ENCODE data around the gene STRAP. TPM values are rescaled to one million over a fixed set of nuclear protein-coding genes. Genes with fewer than 3 reads are reported as not detected.

The STRAP gene
- total and polyA plus RNA-seq, 2 of the 8 experiments (the other 6 are each of a cell fraction or from before 2014, with no cell fraction given), result 107 to 251 TPM

GRCh38 chr12:15887043-15887817, 5.0 kb downstream of the STRAP start:
- H4K8ac ChIP-seq (ENCODE audit: extremely low read depth, insufficient read depth, low read length), result no peak overlapping the region
- H3K27ac ChIP-seq (ENCODE audit: low read depth, low read length), result no peak overlapping the region
- H2BK12ac ChIP-seq (ENCODE audit: low read depth, low read length), result no peak overlapping the region
- H2AK5ac ChIP-seq (ENCODE audit: low read depth, low read length), result no peak overlapping the region
- H3K23ac ChIP-seq (ENCODE audit: insufficient read length), result no peak overlapping the region
- H3K14ac ChIP-seq (ENCODE audit: insufficient read length), result no peak overlapping the region
- no peaks in the 10 kb centered on the region for H3K23me2 ChIP-seq (ENCODE audit: low read depth, low read length)
- DNase-seq (ENCODE audit: low read depth in 1 of 2, low spot score in 2 of 2) (no peak), FAIRE-seq (no peak)
- H3K18ac ChIP-seq (ENCODE audit: extremely low read depth, low read length), result no peak overlapping the region
- no peak overlapping the region for H4K5ac ChIP-seq (ENCODE audit: insufficient read length, low read depth, low read length)
- ChIA-PET CTCF (ENCODE audit: partially characterized antibody) (interaction anchor here (1.5 to 4.2 kb wide), 2 partner anchors 12 to 303 kb away, joined by 4 to 41 read pairs; no protein-coding TSS in a partner anchor), POLR2A (ENCODE audit: partially characterized antibody) (interaction anchor here (1.0 to 2.5 kb wide), 5 partner anchors 10 to 23 kb away, joined by 3 to 11 read pairs (median 4); partner anchors contain the start of gene DERA)
- peaks cover 4% of the 10 kb centered on the region; the same call in 1 of the 2 replicates for H3K79me1 ChIP-seq (ENCODE audit: low read depth, low read length)
- peaks cover 12% of the 10 kb centered on the region in 2 experiments for H4K20me1 ChIP-seq (replicated peaks in 1 of 2; ENCODE audit: control insufficient read depth in 1 of 2, insufficient read depth in 2 of 2, low read length in 2 of 2)
- no peak overlapping the region for H2AFZ ChIP-seq (ENCODE audit: low read length)
- H2BK15ac ChIP-seq (ENCODE audit: low read length), result no peak overlapping the region
- WGBS, 2 experiments (ENCODE audit: extremely low coverage in 1 of 2, insufficient coverage in 1 of 2, insufficient read length in 1 of 2, insufficient replicate concordance in 2 of 2, low coverage in 1 of 2, low lambda C conversion rate in 2 of 2, missing lambda C conversion rate in 1 of 2), result 95 to 100% methylated on average over 1 to 5 of the region's 5 CpGs
- H2BK5ac ChIP-seq (ENCODE audit: low read depth, low read length), result no peak overlapping the region
- H3K4me3 ChIP-seq (ENCODE audit: extremely low read depth in 1 of 4, insufficient read depth in 2 of 4, low read depth in 3 of 4, low read length in 4 of 4), result no peak overlapping the region
- H3K36me3 ChIP-seq (ENCODE audit: control insufficient read depth in 2 of 4, insufficient read depth in 4 of 4, low read length in 3 of 4), result peaks cover 2 to 61% (median 16%) of the 10 kb centered on the region in 4 experiments
- H2BK120ac ChIP-seq (replicated peaks; ENCODE audit: low read depth, low read length), result no peak overlapping the region
- no peak overlapping the region for H3K4ac ChIP-seq (replicated peaks; ENCODE audit: insufficient read length, low read depth, low read length)
- H3K56ac ChIP-seq (replicated peaks; ENCODE audit: insufficient read length, low read depth, low read length), result no peak overlapping the region
- no peak overlapping the region for H4K91ac ChIP-seq (replicated peaks; ENCODE audit: insufficient read length, low read length)
- no peak overlapping the region for H3K4me2 ChIP-seq (ENCODE audit: insufficient read depth in 1 of 2, low read depth in 2 of 2, low read length in 2 of 2)
- no peak overlapping the region for H2BK20ac ChIP-seq (ENCODE audit: low read length)
- H3K27me3 ChIP-seq (replicated peaks in 1 of 4; ENCODE audit: control insufficient read depth in 3 of 4, extremely low read depth in 1 of 4, insufficient read depth in 3 of 4, low read length in 3 of 4), result no peaks in the 10 kb centered on the region
- no peaks in the 10 kb centered on the region for H3K9me3 ChIP-seq (ENCODE audit: insufficient read depth in 2 of 2, low read depth in 1 of 2, low read length in 1 of 2)
- no peak overlapping the region for H3K9ac ChIP-seq (replicated peaks in 1 of 4; ENCODE audit: extremely low read depth in 1 of 4, low read depth in 3 of 4, low read length in 3 of 4)
- no peaks in the 10 kb centered on the region; a peak in 1 of 7 replicates for H3K4me1 ChIP-seq (replicated peaks in 1 of 4; ENCODE audit: control insufficient read depth in 3 of 4, insufficient read depth in 4 of 4, low read length in 3 of 4)
- H3K79me2 ChIP-seq (ENCODE audit: control insufficient read depth in 1 of 2, insufficient read depth in 2 of 2, low read length in 2 of 2), result peaks cover 31 to 80% of the 10 kb centered on the region in 2 experiments
- TF ChIP-seq HDAC6 (IDR thresholded peaks at IDR 0.05; ENCODE audit: low read depth, low read length), result no peak
- no peak for TF ChIP-seq SP4 (IDR thresholded peaks at IDR 0.05; ENCODE audit: low read length)

Data from H1 (cell line).